Lower leg skin (tissue), 3 donors: ENCODE data around the gene CHID1.

Experiments used
- POLR2A ChIP-seq, 2 donors: fragments of 450-650 bp; IDR thresholded peaks; one replicate each; pipeline ENCODE4 v1.6.1; 2016 to 2017; ENCODE audit warnings: antibody characterized with exemption in 2 of 2, mild to moderate bottlenecking in 1 of 2, moderate library complexity in 1 of 2
- TF ChIP-seq, protein P1 (sequence below), 3 donors: fragments of 450-650 bp; IDR thresholded peaks; one replicate each; pipeline ENCODE4 v1.5.1; 2016; ENCODE audit warnings: antibody characterized with exemption in 3 of 3, mild to moderate bottlenecking in 3 of 3, moderate library complexity in 2 of 3

DNA sequence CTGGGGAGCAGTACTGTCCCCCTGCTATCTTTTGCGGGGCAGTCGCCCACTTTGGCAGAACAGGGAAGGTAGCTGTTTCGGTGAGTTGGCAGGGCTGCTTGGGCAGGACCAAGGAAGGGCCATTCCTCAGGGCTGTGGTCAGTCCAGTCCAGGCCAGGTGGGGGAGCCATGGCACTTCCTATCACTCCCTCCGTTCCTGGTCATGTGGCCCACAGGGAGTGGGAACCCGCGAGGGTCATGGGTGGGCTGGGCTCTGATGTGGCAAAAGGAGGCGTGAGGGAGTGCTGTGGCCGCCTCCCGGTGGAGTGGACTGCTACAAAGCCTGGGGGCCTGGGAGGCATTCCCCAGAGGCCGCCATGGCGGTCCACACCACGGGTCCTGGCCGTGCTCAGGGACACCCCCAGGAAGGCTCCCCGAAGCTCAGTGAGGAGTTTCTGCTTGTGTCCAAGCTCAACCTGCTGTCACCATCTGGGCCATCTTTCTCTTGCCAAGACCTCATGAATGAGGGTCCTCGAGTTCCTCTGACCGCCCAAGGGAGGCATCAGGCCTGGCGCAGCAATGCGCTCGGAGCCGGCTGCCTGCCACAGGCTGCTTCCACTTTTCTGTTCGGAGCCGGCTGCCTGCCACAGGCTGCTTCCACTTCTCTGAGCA lies 11.9 kb downstream of the CHID1 start:
- TF ChIP-seq, protein P1, sequence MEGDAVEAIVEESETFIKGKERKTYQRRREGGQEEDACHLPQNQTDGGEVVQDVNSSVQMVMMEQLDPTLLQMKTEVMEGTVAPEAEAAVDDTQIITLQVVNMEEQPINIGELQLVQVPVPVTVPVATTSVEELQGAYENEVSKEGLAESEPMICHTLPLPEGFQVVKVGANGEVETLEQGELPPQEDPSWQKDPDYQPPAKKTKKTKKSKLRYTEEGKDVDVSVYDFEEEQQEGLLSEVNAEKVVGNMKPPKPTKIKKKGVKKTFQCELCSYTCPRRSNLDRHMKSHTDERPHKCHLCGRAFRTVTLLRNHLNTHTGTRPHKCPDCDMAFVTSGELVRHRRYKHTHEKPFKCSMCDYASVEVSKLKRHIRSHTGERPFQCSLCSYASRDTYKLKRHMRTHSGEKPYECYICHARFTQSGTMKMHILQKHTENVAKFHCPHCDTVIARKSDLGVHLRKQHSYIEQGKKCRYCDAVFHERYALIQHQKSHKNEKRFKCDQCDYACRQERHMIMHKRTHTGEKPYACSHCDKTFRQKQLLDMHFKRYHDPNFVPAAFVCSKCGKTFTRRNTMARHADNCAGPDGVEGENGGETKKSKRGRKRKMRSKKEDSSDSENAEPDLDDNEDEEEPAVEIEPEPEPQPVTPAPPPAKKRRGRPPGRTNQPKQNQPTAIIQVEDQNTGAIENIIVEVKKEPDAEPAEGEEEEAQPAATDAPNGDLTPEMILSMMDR (IDR thresholded peaks at IDR 0.05), result no peak
- TF ChIP-seq POLR2A (IDR thresholded peaks at IDR 0.05), result no peak
